Tongue (tissue), 2 donors: ENCODE measurements around the gene SPSB3. TPM values are rescaled to one million over a fixed set of nuclear protein-coding genes. Genes with fewer than 3 reads are reported as not detected.
"Not testable (repeated sequence)": the region's sequence is repeated elsewhere in the genome, so short reads cannot be mapped to it uniquely, and the experiment has no call there.

ENCODE experiments used
- DNase-seq: peaks from one replicate; pipeline ENCODE4 v3.0.0-alpha.2; 2015
- total RNA-seq: library from RNA; depleted of rRNA; stranded (reverse); fragments of >200 nt; gene quantifications from one replicate; pipeline ENCODE4 v1.2.3, GENCODE V29; 2014

The SPSB3 gene
- total RNA-seq, 1 donor from 2014 or later, result 43.5 TPM

GRCh38 chr16:1816396-1817275, 34.3 kb upstream of the SPSB3 start:
- DNase-seq, result no peak

- peak; percentile 64 for DNase-seq
Observed at GRCh38 chr16:1815461-1815860, 33.1 kb upstream of the SPSB3 start.

GRCh38 chr16:1812732-1813163, 30.4 kb upstream of the SPSB3 start:
- DNase-seq, result peak; percentile 92

- no peak for DNase-seq
Observed at GRCh38 chr16:1810536-1810935, 28.2 kb upstream of the SPSB3 start.

GRCh38 chr16:1810106-1810505, 27.7 kb upstream of the SPSB3 start:
- DNase-seq, result no peak

GRCh38 chr16:1809281-1809801, 27.0 kb upstream of the SPSB3 start:
- DNase-seq, result no peak

- no peak for DNase-seq
Observed at GRCh38 chr16:1808691-1809090, 26.3 kb upstream of the SPSB3 start.

- DNase-seq, result no peak
Observed at GRCh38 chr16:1807626-1808025, 25.3 kb upstream of the SPSB3 start.

GRCh38 chr16:1800701-1801100, 18.3 kb upstream of the SPSB3 start:
- DNase-seq, result no peak

GRCh38 chr16:1799263-1799662, 16.9 kb upstream of the SPSB3 start:
- DNase-seq, result not testable (repeated sequence)

- no peak for DNase-seq
Observed at GRCh38 chr16:1794908-1795666, 12.7 kb upstream of the SPSB3 start.

GRCh38 chr16:1794221-1794871, 12.0 kb upstream of the SPSB3 start:
- no peak for DNase-seq

GRCh38 chr16:1793578-1794220, 11.3 kb upstream of the SPSB3 start, which contains the start of gene IGFALS:
Gene IGFALS (minus strand): TSS chr16:1793705. CDS start chr16:1793652, 53 bp downstream.
- no peak for DNase-seq

GRCh38 chr16:1792836-1793577, 10.6 kb upstream of the SPSB3 start:
- DNase-seq, result no peak

GRCh38 chr16:1791943-1792812, 9.8 kb upstream of the SPSB3 start:
- peak; percentile 21 for DNase-seq

- DNase-seq, result no peak
Observed at GRCh38 chr16:1791256-1791942, 9.0 kb upstream of the SPSB3 start.

- no peak for DNase-seq
Observed at GRCh38 chr16:1790611-1791255, 8.4 kb upstream of the SPSB3 start.

- no peak for DNase-seq
Observed at GRCh38 chr16:1790261-1790610, 7.9 kb upstream of the SPSB3 start.

GRCh38 chr16:1789643-1790045, 7.3 kb upstream of the SPSB3 start:
- no peak for DNase-seq
